ENCODE data around the gene NEUROD4.

NEUROD4 gene

GRCh38 chr12:54988402-54989054 is 31.2 kb upstream of the NEUROD4 start:
- no peak overlapping the region for H3K4me3 ChIP-seq (replicated peaks; ENCODE audit: low read depth, low read length)
- TF ChIP-seq, protein P1, sequence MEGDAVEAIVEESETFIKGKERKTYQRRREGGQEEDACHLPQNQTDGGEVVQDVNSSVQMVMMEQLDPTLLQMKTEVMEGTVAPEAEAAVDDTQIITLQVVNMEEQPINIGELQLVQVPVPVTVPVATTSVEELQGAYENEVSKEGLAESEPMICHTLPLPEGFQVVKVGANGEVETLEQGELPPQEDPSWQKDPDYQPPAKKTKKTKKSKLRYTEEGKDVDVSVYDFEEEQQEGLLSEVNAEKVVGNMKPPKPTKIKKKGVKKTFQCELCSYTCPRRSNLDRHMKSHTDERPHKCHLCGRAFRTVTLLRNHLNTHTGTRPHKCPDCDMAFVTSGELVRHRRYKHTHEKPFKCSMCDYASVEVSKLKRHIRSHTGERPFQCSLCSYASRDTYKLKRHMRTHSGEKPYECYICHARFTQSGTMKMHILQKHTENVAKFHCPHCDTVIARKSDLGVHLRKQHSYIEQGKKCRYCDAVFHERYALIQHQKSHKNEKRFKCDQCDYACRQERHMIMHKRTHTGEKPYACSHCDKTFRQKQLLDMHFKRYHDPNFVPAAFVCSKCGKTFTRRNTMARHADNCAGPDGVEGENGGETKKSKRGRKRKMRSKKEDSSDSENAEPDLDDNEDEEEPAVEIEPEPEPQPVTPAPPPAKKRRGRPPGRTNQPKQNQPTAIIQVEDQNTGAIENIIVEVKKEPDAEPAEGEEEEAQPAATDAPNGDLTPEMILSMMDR (IDR thresholded peaks at IDR 0.05; ENCODE audit: low read depth, low read length, missing control alignments) = no peak
- no peak for DNase-seq (ENCODE audit: extremely low read depth, low read depth)

- H3K4me3 ChIP-seq (replicated peaks; ENCODE audit: low read depth, low read length) = no peak overlapping the region
- no peak for DNase-seq (ENCODE audit: extremely low read depth, low read depth)
- TF ChIP-seq, protein P1 (IDR thresholded peaks at IDR 0.05; ENCODE audit: low read depth, low read length, missing control alignments) = no peak
Measured at GRCh38 chr12:54989829-54990228, 29.9 kb upstream of the NEUROD4 start.

- no peak overlapping the region for H3K4me3 ChIP-seq (replicated peaks; ENCODE audit: low read depth, low read length)
- no peak for DNase-seq (ENCODE audit: extremely low read depth, low read depth)
- TF ChIP-seq, protein P1 (IDR thresholded peaks at IDR 0.05; ENCODE audit: low read depth, low read length, missing control alignments) = no peak
Measured at GRCh38 chr12:54991161-54991990, 28.4 kb upstream of the NEUROD4 start.

DNA sequence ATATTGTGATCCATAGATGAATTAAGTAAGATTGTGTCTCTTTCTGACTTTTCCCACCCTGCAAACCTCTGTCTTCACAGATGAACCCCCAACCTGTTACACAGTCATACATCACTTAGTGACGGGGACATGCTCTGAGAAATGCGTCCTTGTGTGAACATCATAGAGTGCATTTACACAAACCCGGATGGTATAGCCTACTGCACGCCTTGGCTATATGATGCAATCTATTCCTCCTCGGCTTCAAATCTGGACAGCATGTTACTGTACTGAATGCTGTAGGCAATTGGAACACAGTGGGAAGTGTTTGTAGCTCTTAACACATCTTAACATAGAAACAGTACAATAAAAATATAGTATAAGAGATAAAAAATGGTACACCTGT is 27.8 kb upstream of the NEUROD4 start:
- DNase-seq (ENCODE audit: extremely low read depth, low read depth) = no peak
- TF ChIP-seq, protein P1 (IDR thresholded peaks at IDR 0.05; ENCODE audit: low read depth, low read length, missing control alignments) = no peak
- no peak overlapping the region for H3K4me3 ChIP-seq (replicated peaks; ENCODE audit: low read depth, low read length)

DNA sequence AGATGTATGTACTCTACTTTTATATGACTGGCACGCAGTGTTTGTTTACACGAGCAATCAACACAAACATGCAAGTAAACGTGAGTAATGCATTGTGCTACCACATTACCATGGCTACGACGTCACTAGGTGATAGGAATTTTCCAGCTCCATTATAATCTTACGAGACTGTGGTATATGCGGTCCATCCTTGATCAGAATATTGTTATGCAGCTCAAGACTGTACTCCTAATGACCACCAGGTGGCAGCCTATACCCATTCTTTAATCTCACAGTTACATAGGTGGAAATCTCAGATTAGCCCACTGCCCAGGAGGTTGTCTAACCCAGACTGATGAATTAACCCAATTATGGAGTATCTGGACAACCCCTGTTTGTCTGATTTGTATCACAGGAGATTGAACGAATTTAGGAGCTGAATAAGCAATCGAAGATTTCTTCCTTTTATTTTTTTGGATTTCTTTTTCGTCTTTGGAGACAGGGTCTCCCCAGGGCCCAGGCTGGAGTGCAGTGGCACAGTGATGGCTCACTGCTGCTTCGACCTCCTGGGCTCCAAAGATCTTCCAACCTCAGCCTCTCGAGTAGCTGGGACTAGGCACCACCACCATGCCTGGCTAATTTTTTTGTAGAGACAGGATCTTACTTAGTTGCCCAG is 26.5 kb upstream of the NEUROD4 start:
- TF ChIP-seq, protein P1 (IDR thresholded peaks at IDR 0.05; ENCODE audit: low read depth, low read length, missing control alignments) = peak; percentile 72
- peak; percentile 56 for DNase-seq (ENCODE audit: extremely low read depth, low read depth)

DNA sequence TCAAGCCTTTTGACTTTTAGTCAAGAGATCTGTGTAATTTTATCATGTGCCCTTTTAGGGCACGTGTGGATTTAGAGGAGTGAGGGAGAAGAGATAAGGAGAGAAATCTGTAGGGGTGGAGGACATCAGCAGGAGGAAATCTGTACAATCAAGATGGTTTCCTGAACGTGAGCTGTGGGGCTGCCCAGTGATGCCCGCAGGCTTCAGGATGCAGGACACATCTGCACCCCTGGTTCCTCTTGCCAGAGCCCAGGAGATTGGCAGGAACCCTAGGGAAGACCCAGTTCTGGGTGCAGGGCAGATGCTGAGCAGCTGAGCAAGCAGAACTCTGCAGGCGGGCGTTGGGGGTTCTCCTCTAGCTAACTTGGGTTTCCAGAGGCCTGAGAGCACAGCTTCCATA is 23.6 kb upstream of the NEUROD4 start:
- DNase-seq (ENCODE audit: extremely low read depth, low read depth) = no peak
- TF ChIP-seq, protein P1 (IDR thresholded peaks at IDR 0.05; ENCODE audit: low read depth, low read length, missing control alignments) = no peak
- no peak overlapping the region for H3K4me3 ChIP-seq (replicated peaks; ENCODE audit: low read depth, low read length)

More for the DNA sequence above, 26.5 kb upstream of the NEUROD4 start:
- no peak overlapping the region for H3K4me3 ChIP-seq (replicated peaks; ENCODE audit: low read depth, low read length)

All from HFF-Myc (cell line).